Neuron (in vitro differentiated cells): ENCODE data around the gene APOF.

ENCODE experiments used
- H2AFZ ChIP-seq: one replicate; pipeline ENCODE4 v1.6.1; 2013; ENCODE audit warnings: low read depth, mild to moderate bottlenecking, inconsistent platforms, low read length, moderate library complexity
- H3K27me3 ChIP-seq: one replicate; pipeline ENCODE4 v1.6.1; 2013; ENCODE audit warnings: low read length; ENCODE audit not compliant: insufficient read depth
- H3K36me3 ChIP-seq: one replicate; pipeline ENCODE4 v1.6.1; 2013; ENCODE audit warnings: low read length; ENCODE audit not compliant: insufficient read depth
- H3K4me1 ChIP-seq: one replicate; pipeline ENCODE4 v1.6.1; 2013; ENCODE audit warnings: low read length; ENCODE audit not compliant: insufficient read depth
- H3K4me3 ChIP-seq: 2 replicates; pipeline ENCODE4 v1.5.1; 2013; ENCODE audit warnings: mild to moderate bottlenecking, low read length, moderate library complexity
- H3K9me3 ChIP-seq: one replicate; pipeline ENCODE4 v1.6.1; 2013; ENCODE audit warnings: low read length

APOF gene

DNA sequence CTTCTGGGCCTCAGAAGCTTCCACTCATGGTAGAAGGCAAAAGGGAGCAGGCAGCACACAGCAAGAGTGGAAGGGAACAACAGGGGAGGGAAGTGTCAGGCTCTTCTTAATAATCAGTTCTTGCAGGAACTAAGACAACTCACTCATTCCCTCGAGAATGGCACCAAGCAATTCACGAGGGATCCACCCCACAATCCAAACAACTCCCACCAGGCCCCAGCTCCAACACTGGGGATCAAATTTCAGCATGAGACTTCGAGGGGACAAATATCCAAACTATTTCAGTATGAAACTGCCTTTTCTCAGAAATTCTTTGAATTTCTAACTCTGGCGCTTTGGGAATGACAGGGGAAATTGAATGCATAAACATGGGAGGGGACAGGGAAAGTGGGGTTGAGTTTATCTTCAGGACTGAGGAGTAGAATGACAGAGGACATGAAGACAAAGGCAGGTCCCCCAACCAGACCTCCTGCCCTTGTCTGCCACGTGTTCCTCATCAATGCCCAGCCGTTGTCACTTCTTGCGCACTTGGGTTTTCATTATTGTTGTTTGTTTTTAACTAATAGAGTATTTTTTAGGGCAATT is 24.6 kb upstream of the APOF start:
- H3K9me3 ChIP-seq, result no peaks in the 10 kb centered on the region
- H3K4me1 ChIP-seq, result peaks cover 4% of the 10 kb centered on the region
- H3K4me3 ChIP-seq, result no peak overlapping the region
- no peaks in the 10 kb centered on the region for H3K36me3 ChIP-seq
- H3K27me3 ChIP-seq, result peaks cover 2% of the 10 kb centered on the region
- H2AFZ ChIP-seq, result no peak overlapping the region

- H3K36me3 ChIP-seq, result no peaks in the 10 kb centered on the region
- H3K4me3 ChIP-seq, result no peak overlapping the region
- no peak overlapping the region for H2AFZ ChIP-seq
- H3K4me1 ChIP-seq, result peaks cover 4% of the 10 kb centered on the region
- H3K27me3 ChIP-seq, result peaks cover 2% of the 10 kb centered on the region
- H3K9me3 ChIP-seq, result no peaks in the 10 kb centered on the region
Measured at GRCh38 chr12:56385873-56386272, 23.2 kb upstream of the APOF start.

GRCh38 chr12:56382611-56383010 is 20.0 kb upstream of the APOF start:
- Histone ChIP-seq H3K27me3 (no peaks in the 10 kb centered on the region), H3K4me1 (peaks cover 7% of the 10 kb centered on the region), H3K4me3 (no peak overlapping the region), H3K9me3 (no peaks in the 10 kb centered on the region), H3K36me3 (no peaks in the 10 kb centered on the region), H2AFZ (no peak overlapping the region)

DNA sequence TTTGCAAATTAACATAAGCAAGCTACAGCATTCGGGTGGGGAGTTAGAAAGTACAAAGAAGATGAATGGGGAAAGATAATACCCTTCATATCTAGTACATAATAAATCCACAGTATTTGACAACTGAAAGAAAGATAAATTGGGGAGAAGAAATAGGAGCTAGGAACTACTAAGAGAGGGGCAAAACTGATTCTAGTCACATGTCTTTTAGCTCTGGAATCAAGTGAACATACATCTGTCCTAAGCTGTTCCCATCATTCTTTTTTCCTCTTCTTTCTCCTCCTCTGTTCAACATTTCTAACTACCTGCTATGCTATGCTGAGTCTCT is 15.3 kb upstream of the APOF start:
- no peak overlapping the region for H3K4me3 ChIP-seq
- peak overlapping the region; percentile 64 for H2AFZ ChIP-seq

GRCh38 chr12:56377310-56377988 is 14.8 kb upstream of the APOF start:
- Histone ChIP-seq H3K36me3 (no peaks in the 10 kb centered on the region), H3K27me3 (no peaks in the 10 kb centered on the region), H2AFZ (peak overlapping the region; percentile 64), H3K4me3 (no peak overlapping the region), H3K4me1 (peaks cover 8% of the 10 kb centered on the region), H3K9me3 (no peaks in the 10 kb centered on the region)

More for the DNA sequence above, 15.3 kb upstream of the APOF start:
- H3K27me3 ChIP-seq, result no peaks in the 10 kb centered on the region
- no peaks in the 10 kb centered on the region for H3K9me3 ChIP-seq
- no peaks in the 10 kb centered on the region for H3K36me3 ChIP-seq
- H3K4me1 ChIP-seq, result peaks cover 8% of the 10 kb centered on the region

- Histone ChIP-seq H3K9me3 (no peaks in the 10 kb centered on the region), H3K4me3 (no peak overlapping the region), H2AFZ (no peak overlapping the region), H3K4me1 (peaks cover 8% of the 10 kb centered on the region), H3K36me3 (no peaks in the 10 kb centered on the region), H3K27me3 (no peaks in the 10 kb centered on the region)
Measured at GRCh38 chr12:56375598-56376434, 13.2 kb upstream of the APOF start.

- H3K27me3 ChIP-seq, result no peaks in the 10 kb centered on the region
- no peaks in the 10 kb centered on the region for H3K36me3 ChIP-seq
- peaks cover 8% of the 10 kb centered on the region for H3K4me1 ChIP-seq
- H3K4me3 ChIP-seq, result no peak overlapping the region
- no peak overlapping the region for H2AFZ ChIP-seq
- H3K9me3 ChIP-seq, result no peaks in the 10 kb centered on the region
Measured at GRCh38 chr12:56374726-56375597, 12.3 kb upstream of the APOF start.

- peaks cover 8% of the 10 kb centered on the region for H3K4me1 ChIP-seq
- no peaks in the 10 kb centered on the region for H3K36me3 ChIP-seq
- H3K9me3 ChIP-seq, result no peaks in the 10 kb centered on the region
- H2AFZ ChIP-seq, result no peak overlapping the region
- H3K4me3 ChIP-seq, result no peak overlapping the region
- no peaks in the 10 kb centered on the region for H3K27me3 ChIP-seq
Measured at GRCh38 chr12:56373515-56373914, 10.9 kb upstream of the APOF start.

DNA sequence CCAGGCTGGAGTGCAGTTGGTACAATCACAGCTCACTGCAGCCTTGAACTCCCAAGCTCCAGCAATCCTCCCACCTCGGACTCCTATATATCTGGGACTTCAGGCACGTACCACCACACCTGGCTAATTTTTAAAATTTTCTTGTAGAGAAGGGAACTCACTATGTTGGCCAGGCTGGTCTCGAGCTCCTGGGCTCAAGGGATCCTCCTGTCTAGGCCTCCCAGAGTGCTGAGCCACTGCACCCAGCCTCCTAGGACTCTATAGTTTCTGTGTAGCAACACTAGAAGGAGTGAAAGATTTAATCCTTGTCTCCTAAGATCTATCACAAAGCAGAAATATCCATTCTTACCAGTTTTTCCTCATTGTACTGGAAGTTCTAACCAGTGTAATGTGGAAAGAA is 4.3 kb upstream of the APOF start:
- no peaks in the 10 kb centered on the region for H3K4me1 ChIP-seq
- no peak overlapping the region for H3K4me3 ChIP-seq
- no peaks in the 10 kb centered on the region for H3K36me3 ChIP-seq
- no peaks in the 10 kb centered on the region for H3K9me3 ChIP-seq
- H2AFZ ChIP-seq, result no peak overlapping the region
- no peaks in the 10 kb centered on the region for H3K27me3 ChIP-seq

GRCh38 chr12:56361487-56362129 is 1.0 kb downstream of the APOF start:
- Histone ChIP-seq H3K36me3 (no peaks in the 10 kb centered on the region), H3K9me3 (no peaks in the 10 kb centered on the region), H3K27me3 (no peaks in the 10 kb centered on the region), H3K4me3 (peak overlapping the region; percentile 98), H2AFZ (no peak overlapping the region), H3K4me1 (peaks cover 15% of the 10 kb centered on the region)

DNA sequence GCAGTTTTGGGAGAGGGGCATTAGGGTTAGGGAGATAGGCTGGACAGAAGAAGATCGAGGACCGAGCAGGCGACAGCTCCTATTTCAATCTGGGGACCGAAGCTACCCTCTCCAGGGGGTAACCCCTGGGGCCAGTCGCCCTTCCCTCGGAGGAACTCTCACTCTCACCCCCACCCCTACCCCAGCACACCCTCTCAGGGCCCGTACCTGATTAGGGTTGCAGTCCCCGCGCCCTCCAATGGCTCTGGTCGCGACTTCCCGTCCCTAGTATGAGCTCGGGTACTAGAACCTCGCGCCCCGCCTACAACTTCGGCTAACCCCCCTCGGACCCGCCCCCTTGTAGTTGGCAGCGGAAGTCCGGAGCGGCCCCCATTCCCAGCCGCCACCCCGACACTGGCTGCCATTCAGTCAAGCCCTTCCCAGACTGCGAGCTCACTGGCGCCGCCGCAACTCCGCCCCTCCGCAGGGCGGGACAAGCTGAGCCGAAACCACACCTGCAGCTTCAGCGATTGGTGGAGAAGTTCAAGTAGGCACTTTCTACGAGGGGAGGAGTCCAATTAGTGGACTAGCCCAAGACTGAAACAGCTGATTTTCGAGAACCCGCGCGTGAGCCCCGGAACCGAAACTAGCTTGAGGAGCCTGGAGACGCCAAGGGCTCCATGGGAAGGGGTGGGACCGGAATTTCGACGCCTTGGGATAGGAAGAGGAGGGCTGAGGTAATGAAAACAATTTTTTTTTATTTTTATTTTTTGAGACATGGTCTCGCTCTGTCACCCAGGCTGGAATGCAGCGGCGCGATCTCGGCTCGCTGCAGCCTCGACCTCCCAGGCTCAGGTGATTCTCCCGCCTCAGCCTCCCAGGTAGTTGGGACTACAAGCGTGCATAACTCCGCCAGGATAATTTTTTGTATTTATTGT is 2.5 kb downstream of the APOF start, which contains the start of gene STAT2:
TSS of gene STAT2 (minus strand) at position 257 of the 917 bp plus-strand sequence. CDS start 3,536 bp downstream, outside the sequence.
- peak within 1 kb of the TSS; percentile 98 for H3K4me3 ChIP-seq
- no peaks in the 10 kb centered on the region for H3K27me3 ChIP-seq
- H3K36me3 ChIP-seq, result peaks cover 12% of the 10 kb centered on the region
- H2AFZ ChIP-seq, result peak within 1 kb of the TSS; percentile 58
- peaks cover 15% of the 10 kb centered on the region for H3K4me1 ChIP-seq
- H3K9me3 ChIP-seq, result no peaks in the 10 kb centered on the region
